AG09309 (cell line): Measurements from ENCODE around the gene SYT1.

Experiments
- DNase-seq: peaks from one replicate; pipeline ENCODE4 v3.0.0-alpha.2; 2010; ENCODE audit warnings: low read depth
- H3K4me3 ChIP-seq: 2 replicates; pipeline ENCODE4 v1.5.1; 2011; ENCODE audit warnings: mild to moderate bottlenecking, low read depth, low read length, moderate library complexity; ENCODE audit not compliant: control insufficient read depth
- TF ChIP-seq, protein P1 (sequence below): IDR thresholded peaks from 2 replicates; pipeline ENCODE4 v1.5.1; 2011; ENCODE audit warnings: mild to moderate bottlenecking, low read depth, low read length, inconsistent platforms; ENCODE audit not compliant: insufficient read depth, control insufficient read depth; ENCODE audit errors: missing control alignments

The SYT1 gene

DNA sequence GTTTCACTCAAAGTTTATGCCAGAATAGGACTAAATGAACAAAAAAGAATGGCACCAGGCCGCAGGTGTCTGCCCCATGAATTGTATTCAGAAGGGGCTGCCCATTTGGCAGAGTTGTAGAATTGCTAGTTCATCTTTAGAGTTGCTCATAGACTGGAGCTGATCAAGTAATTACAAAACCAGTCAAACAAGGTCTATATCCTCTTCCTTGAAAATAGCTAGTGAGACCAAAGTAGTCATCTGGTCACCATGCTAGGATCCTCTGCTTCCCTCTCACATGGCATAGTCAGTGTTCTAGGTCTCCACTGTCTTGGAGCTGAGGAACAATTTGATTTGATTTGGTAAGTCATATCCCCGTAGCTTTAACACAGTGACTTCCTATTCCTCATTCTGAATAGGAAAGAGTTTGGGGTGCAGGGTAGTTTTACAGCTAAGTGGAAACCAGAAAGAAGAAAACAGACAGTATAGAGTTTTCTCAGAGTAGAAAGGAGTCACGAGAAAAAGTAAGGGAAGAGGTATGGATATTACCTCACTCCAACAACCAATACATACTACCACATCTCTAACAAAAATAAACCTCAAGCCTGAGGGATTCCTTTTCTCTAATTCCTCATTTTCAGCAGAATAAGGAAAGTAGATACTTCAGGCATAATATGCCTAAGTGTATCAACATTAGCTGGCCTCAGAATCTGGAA, 574.1 kb downstream of the SYT1 start:
- no peak overlapping the region for H3K4me3 ChIP-seq
- DNase-seq = no peak
- TF ChIP-seq, protein P1, sequence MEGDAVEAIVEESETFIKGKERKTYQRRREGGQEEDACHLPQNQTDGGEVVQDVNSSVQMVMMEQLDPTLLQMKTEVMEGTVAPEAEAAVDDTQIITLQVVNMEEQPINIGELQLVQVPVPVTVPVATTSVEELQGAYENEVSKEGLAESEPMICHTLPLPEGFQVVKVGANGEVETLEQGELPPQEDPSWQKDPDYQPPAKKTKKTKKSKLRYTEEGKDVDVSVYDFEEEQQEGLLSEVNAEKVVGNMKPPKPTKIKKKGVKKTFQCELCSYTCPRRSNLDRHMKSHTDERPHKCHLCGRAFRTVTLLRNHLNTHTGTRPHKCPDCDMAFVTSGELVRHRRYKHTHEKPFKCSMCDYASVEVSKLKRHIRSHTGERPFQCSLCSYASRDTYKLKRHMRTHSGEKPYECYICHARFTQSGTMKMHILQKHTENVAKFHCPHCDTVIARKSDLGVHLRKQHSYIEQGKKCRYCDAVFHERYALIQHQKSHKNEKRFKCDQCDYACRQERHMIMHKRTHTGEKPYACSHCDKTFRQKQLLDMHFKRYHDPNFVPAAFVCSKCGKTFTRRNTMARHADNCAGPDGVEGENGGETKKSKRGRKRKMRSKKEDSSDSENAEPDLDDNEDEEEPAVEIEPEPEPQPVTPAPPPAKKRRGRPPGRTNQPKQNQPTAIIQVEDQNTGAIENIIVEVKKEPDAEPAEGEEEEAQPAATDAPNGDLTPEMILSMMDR = no peak

DNA sequence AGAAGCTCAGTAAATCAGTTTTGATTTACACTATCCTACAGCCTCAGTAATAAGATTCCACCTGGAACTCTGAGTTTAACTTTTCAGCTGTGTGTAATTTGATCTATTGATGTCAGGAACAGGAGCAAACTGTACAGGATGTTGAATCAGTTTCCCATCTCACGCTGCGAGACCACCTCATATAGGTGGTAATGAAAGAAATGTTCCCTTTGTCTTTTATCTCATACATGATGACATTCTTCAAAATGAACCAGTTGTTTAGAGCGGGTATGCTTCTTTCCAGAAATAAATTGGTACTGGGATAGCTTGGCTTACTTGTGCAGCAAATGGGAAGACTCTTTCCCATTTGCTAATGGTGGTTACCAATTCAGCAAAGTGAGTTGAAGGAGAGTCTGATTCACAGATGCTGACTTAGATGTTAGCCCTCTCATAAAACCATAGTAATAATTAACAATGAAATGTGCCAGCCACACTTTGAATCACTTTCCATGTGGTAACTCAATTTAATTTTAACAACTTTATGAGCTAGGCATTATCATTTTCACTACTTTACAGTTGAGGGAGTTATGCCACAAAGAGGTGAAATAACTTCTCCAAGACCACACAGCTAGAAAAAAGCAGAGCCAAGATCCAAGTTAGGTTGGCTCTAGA, 574.7 kb downstream of the SYT1 start:
- H3K4me3 ChIP-seq = no peak overlapping the region
- no peak for DNase-seq
- TF ChIP-seq, protein P1 = no peak

DNA sequence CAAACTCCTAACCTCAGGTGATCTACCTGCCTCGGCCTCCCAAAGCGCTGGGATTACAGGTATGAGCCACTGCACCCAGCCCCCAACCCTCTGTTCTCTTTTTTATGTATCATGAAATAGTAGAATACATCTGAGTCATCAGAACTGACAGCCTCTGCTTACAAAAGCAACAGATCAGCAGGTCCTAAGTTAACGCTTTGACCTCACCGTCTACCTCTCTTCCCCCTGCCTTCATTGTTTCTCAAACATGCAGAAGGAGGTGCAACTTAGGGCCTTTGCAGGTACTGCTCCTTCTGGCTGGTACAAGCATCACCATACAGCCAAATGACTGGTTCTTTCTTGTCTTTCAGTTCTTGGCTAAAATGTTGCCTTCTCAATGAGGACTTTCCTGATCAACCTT, 577.0 kb downstream of the SYT1 start:
- no peak for DNase-seq
- H3K4me3 ChIP-seq = no peak overlapping the region
- TF ChIP-seq, protein P1 = no peak

DNA sequence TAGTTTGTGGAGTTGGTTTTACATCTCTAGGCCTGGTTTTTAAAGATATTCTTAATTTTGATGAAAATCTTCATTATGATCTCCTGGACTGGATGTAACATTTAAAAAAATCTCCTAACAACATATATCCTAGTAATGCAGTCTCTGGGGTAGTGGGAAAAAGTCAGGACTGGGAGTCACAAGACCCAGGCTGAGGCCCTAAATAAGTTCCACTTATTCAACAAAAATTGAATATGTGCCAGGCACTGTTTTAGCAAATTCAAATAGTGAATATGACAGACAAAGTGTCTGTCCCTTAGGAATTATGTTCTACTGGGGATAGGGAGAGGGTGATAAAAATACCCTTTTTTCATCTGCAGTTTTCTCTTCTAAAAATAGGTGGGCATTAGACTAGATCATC, 577.8 kb downstream of the SYT1 start:
- TF ChIP-seq, protein P1 = no peak
- H3K4me3 ChIP-seq = no peak overlapping the region
- DNase-seq = no peak

DNA sequence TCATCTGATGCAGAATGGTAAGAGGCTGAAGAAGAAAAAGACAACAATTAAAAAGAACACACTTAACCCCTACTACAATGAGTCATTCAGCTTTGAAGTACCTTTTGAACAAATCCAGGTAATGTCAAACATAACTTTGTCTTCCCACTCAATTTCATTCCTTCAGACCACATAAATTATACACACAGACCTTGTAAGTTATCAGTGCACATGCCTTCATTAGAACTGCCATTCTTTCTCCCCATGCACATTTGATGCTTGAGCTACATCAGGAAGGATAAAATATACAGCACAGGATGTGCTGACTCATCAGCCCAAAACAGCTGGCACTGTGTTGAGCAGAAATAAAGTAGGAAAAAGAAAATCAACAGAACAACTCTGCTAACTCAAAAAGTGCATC, 579.5 kb downstream of the SYT1 start:
- DNase-seq = no peak
- H3K4me3 ChIP-seq = no peak overlapping the region
- TF ChIP-seq, protein P1 = no peak

DNA sequence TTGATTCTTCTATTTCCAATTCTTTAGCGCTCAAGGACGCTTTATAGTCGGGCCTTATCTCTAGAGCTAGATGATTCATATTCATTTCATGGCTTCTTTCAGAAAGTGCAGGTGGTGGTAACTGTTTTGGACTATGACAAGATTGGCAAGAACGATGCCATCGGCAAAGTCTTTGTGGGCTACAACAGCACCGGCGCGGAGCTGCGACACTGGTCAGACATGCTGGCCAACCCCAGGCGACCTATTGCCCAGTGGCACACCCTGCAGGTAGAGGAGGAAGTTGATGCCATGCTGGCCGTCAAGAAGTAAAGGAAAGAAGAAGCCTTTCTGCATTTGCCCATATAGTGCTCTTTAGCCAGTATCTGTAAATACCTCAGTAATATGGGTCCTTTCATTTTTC, 584.2 kb downstream of the SYT1 start:
- H3K4me3 ChIP-seq = no peak overlapping the region
- TF ChIP-seq, protein P1 = no peak
- DNase-seq = no peak
